NCI-H82 (cell line): ENCODE results near the gene INPP4B.

Source experiments
- DNase-seq: peaks from one replicate; lab custom pipeline; 2025; lab: John Stamatoyannopoulos, UW

The INPP4B gene

DNA sequence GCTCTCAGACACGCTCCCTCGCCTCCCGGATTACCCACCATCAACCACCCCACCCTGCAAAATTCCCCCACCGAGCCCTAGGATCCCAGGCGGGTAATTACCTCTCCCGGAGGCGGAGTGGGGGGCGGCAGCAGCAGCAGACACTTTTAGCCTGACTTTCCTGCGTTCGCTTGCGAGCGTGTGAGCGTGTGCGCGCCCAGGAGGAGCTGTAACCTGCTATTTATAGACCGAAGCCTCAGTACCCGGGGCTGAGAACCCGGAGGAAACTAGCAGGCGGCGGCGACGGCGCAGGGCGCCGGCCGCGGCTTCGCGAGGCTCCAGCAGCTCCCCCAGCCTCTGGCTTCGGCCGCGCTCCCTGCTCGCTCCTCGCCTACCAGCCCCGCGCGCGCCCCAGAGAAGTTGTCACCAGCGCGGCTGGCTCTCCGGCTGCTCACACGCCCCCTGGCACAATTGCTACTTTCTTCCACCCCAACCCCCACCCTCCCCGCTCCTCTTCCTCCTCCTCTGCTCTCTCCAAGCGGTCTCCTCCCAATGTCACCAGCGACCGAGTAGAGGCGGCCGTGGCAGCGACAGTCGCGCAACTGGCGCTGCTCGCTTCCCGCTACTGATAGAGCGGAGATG, at the start of gene INPP4B:
TSS of gene INPP4B (minus strand) at position 194 of the 621 bp plus-strand sequence.
- DNase-seq = peak; percentile 65

DNA sequence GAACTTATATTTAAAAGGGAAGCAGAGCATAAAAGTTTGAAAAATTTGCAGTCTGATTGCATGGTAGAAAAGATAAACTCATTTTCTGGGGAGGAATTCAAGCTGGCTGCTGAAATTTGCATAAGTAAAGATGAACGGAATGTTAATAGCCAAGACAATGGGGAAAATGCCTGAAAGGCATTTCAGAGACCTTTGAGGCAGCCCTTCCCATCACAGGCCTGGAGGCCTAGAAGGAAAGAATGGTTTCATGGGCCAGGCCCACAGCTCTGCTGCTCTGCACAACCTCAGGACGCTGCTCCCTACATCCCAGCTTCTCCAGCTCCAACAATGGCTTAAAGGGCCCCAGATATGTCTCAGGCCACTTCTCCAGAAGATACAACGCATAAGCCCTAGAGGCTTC, 46.9 kb upstream of the INPP4B start:
- no peak for DNase-seq

DNA sequence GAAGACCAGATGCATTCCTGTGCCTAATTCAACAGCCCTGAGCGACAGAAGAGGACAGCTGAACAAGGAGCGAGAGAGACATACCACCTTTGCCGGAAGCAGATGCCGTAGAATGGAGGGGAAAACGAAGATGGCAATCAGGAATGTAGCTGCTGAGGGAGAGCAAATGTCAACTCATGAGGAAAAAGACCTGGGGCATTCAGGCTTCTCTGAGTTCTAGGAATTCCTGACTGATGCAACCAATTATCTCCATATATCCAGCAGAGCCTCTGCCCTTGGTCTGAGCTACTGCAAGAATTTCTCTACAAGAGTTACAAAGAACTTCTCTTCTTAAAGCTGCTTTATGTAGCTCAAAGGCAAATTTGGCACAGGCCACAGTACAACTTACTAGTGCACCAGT, 40.5 kb upstream of the INPP4B start:
- no peak for DNase-seq

DNA sequence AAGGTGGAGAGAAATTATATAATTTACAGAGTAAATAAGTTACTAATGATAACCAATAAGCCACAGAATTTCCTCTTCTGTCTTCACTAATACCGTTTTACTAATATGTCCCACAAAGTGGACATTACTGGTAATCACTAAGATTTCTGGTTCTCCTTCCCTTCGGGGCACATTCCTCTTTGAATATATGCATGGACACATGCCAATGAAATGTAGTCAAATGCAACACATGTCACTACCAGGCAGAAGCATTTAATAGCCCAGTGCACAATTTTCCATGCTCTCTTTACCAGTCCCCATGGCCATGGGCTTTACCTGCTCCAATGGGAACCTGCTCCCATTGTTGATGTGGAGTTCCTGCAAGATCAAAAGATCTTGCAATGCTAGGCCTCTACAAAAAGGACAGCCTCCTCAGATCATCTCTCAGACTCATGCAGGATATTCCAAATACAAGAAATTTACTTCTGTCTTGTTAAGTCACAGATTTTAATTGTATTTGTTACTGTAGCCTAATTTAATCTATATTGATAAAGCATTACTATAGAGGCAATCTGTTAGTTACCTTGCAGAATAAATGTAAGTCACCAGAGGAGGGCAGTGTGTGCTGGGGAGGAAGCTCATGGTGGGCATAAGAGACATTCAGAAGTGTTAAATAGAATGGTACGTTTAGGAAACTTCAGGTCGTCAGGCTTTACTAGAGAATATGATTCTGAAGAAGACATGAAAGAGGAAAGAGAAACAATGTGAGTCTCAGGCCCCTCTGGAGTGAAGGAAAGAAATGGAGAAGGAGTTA, 37.1 kb upstream of the INPP4B start:
- DNase-seq = peak; percentile 57

DNA sequence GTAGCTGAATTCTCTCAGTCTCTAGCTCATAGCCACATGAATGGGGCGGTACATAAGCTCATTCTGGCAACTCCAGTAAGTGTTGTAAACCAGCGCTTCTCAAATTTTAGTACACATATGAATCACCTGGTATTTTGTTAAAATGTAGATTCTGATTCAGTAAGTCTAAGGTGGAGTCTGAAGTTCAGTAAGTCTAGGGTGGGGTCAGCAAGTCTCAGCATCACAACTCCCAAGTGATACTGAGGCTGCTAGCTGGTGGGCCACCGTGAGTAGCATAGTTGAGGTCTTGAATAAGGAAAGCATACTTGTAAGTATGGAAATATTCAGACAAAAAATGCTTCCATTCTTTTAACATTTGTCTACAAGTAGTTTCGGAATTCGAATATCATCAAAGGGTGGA, 36.1 kb upstream of the INPP4B start:
- DNase-seq = no peak

DNA sequence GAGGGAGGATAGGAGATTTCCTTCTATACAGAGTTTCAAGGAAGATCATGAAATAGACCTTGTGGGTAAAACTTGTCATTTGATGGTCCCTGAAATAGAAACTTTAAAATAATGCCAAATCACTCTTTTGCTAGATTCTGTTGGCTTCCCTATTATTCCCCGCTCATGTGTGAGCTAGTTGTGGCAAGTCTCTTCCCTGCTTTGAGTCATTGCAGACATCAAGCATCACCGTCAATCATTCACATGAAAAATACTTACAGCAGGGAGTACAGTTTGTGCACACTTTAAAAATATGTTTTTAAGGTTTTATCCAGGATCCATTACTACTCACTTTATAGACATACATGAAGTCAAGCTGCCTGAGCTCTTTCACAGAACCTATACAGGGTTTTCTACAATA, 35.2 kb upstream of the INPP4B start:
- DNase-seq = no peak

DNA sequence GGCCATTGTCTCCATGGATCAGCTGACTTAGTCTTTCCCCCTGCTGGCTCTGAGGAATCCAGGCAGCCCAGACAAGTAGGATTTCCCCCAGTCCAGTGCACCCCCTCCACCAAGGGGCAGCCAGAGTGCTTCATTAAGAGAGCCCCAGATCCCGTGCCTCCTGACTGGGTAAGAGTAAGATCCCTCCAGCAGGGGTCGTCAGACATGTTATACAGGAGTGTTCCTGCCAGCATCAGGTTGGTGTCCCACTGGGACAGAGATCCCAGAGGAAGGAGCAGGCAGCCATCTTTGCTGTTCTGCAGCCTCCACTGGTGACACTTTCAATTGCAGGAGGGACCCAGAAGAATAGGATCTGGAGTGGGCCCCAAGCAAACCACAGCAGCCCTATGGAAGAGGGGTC, 29.0 kb upstream of the INPP4B start:
- DNase-seq = peak; percentile 40

- no peak for DNase-seq
These were observed 28.6 kb upstream of the INPP4B start for GRCh38 chr4:142874684-142875083.

GRCh38 chr4:142866685-142867084, 20.6 kb upstream of the INPP4B start:
- no peak for DNase-seq

DNA sequence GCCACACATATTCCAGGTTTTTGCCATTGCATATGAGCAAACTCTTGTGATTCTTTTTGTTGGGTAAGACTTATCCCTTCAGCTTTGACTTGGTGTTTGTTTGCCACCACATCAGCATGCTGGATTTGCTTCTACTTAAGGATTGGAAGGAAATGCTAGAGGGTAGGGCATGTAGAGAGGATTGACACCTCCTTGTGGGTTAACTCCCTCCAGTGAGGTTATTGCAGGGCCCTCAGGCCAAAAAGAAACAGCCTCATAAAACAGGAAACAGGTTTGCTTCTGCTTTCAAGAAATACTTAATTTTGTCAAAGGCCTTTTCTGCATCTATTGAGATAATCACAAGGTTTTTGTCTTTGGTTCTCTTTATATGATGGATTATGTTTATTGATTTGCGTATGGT, 15.2 kb upstream of the INPP4B start:
- DNase-seq = no peak

GRCh38 chr4:142858965-142859364, 12.9 kb upstream of the INPP4B start:
- no peak for DNase-seq

DNA sequence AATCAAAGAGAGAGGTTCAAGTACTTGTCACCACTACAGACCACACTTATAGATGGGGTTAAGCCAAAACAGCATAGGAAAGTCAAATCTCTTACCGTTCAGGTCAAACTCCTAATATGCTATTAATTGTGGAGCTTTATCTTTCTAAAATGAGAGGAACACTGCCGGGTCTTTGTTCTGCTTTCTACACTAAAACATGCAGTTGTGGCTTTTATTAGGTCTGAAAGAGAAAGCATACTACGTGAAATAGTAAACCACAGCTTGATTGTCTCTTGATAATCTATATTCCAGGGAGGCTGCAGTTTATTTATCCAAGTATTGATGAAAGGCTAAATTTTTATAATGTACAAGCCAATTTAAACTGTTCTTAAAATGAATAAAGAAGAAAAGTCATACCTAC, 12.3 kb upstream of the INPP4B start:
- DNase-seq = no peak

DNA sequence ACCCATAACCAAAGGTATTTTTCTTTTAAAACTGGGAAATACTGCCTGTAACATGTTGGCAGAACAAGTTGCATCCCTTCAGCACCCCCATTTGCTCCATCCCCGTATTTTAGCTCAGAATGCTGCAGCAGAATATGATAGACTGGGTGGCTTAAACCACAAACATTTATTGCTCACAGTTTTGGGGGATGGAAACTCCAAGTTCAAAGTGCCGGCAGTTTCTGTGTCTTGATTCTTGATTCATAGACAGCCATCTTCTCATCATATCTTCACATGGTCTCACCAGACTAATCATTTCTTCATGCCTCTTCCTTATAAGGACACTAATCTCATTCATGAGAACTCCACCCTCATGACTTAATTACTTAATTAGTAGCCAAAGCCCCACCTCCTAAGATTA, 10.5 kb upstream of the INPP4B start:
- no peak for DNase-seq

DNA sequence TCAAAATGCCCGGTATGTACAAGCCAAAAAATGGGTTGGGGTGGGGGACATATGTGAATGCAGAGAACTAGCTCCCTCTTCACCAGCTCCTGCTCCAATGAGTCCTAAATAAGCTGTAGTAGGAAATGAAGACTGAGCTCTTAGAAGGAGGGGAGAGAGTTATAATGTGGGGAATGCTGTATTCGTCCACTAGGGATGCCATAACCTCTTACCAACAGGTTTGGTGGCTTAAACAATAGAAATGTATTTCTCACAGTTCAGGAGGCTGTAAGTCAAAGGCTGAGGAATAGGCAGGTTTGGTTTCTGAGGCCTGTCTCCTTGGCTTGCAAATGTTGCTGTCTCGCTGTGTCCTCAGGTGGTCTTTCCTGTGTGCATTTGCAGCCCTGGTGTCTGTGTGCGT, 4.4 kb upstream of the INPP4B start:
- peak; percentile 80 for DNase-seq

DNA sequence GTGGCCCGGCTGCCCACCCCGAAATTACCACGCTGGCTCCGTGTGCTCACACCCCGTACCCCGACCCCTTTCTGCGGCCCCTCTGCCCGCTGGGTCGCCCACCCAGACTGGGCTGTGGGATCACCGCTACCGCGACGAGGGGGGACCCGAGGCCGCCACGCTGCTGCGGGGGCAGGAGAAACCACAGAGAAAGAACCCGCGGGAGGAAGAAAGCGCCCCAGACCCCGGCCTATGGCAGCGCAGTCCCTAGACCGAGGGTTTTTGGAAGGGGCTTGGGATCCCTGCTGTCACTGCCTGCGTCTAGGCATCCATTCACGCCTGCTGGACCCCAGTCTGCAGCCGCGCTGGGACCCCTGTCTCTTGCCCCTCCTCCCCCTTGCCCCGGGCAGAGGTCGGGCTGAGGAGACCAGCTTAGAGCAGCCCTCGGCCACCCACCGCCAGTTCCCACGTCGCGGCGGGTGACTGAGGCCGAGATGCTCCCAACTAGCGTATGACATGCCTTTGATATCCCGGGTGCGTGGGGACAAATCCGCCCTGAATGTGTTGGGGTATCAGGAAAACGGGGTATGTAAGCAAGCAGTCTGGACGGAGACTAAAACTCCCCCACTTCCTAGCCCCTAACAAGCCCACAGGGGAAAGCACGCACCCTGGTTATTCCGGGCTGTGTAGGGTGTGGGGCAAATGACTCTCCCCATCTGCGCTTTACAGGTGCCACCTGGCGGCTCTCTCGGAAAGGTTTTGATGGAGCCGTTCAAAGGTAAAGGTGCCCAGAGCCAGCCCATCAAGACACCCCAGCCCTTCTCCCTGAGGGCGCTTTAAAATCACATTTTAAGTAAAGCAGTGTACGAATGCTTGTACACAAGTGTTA, 862 bp upstream of the INPP4B start:
- DNase-seq = peak; percentile 80

- peak; percentile 39 for DNase-seq
These were observed 601 bp downstream of the INPP4B start for GRCh38 chr4:142845293-142846107.

DNA sequence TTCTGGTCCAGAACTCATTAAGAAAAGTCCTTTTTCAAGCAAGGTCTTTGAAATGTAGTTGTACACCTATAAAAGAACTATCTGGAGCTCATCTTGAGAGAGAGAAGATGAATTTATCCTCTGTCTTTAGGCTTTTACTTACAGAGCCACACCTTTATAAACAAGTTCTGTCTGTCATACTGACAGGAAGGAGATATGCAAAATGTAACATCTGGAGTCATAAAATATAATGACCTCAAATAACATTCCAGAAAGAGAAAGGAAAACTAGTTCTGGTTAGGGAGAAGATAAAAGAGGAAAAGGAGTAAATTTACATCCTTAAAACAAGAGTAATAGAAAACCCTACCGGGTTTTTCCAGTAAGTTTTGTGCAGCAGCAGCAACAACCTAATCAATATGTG, 1.3 kb downstream of the INPP4B start:
- no peak for DNase-seq

DNA sequence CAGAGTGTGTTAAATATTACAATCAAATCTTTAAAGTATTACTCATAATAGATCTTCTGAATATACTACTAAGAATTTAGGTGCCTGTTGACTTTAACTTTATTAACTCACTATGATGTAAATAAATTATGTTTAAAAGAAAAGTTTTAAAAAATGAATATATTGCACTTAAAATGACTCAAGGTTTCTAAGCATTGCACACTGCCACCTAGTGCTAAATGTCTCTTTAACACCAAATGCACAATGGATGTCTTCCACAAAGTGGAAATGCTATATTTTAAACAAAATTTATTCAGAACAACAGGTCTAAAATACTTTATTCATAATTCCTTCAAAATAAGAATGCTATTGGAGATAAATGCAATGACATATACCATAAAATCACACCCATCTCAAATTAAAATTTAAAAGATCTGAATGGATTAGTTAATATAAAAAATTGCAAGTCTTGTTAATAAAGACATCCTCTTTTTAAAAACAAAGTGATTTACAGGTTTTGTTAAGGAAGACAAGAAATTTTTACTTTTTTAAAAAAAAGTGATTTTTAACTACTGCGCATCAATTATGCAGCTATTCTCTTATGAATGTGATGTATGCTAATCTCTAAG, 5.5 kb downstream of the INPP4B start:
- DNase-seq = peak; percentile 44

DNA sequence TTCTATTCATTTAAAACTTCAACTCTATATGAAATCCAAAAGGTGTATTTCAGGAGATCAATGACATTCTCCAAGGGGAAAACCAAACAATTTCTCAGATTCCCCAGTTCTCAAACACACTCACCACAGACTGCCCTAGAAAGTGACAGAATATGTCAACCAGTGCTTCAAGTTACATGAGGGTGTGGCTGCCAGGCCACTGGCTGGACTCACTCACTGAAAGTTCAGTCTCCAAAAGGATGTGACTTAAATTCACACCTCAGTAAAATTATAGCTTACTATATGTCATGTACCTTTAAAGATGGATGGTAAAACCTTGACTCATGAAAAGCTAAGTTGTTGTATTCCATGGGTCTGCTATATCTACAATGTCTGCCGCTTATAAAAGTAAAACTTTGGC, 7.3 kb downstream of the INPP4B start:
- DNase-seq = no peak

GRCh38 chr4:142832022-142832421, 14.1 kb downstream of the INPP4B start:
- DNase-seq = no peak

DNA sequence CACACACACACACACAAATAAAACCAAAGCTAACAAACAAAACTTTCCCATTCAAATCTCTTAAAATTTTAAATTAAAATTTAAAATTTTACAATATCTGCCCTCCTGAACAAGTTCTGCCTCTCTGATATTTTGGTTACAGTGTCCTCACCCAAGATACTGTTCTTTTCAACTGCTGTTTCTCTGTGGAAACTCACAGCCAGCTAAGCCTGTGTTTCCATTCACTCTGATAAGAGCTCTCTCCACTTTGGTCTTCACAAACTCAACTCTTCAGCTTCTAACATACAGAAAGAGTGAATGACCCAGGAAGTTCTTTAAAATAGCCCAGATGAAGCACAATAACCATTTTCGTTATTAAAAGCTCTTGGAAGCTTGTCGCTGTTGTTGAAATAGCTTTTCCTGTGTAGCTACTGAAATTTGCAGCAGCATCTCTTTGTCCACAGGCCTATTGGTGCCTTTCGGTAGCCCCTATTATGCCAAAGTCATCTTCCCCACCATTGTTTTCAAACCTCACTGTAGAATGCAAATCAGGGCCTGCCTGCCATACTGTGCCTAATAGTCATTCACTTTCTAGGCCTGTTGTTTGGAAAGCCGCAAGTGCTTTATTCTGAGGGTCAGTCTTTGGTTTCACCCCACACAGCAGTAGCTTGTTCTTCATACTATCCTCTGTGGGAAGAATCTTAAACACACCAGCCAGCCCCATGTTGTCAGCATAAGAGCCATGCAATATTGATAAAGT, 19.4 kb downstream of the INPP4B start:
- no peak for DNase-seq
